Measurements from ENCODE around the gene TADA1.

Gene TADA1

GRCh38 chr1:166875734-166876539, at the start of gene TADA1:
TSS of gene TADA1 (minus strand) at chr1:166876264. CDS start at chr1:166876233, 31 bp downstream.
- DNase-seq: peak; percentile 99

- no peak for DNase-seq
These were observed 48.9 kb upstream of the TADA1 start for GRCh38 chr1:166924823-166925541.

DNA sequence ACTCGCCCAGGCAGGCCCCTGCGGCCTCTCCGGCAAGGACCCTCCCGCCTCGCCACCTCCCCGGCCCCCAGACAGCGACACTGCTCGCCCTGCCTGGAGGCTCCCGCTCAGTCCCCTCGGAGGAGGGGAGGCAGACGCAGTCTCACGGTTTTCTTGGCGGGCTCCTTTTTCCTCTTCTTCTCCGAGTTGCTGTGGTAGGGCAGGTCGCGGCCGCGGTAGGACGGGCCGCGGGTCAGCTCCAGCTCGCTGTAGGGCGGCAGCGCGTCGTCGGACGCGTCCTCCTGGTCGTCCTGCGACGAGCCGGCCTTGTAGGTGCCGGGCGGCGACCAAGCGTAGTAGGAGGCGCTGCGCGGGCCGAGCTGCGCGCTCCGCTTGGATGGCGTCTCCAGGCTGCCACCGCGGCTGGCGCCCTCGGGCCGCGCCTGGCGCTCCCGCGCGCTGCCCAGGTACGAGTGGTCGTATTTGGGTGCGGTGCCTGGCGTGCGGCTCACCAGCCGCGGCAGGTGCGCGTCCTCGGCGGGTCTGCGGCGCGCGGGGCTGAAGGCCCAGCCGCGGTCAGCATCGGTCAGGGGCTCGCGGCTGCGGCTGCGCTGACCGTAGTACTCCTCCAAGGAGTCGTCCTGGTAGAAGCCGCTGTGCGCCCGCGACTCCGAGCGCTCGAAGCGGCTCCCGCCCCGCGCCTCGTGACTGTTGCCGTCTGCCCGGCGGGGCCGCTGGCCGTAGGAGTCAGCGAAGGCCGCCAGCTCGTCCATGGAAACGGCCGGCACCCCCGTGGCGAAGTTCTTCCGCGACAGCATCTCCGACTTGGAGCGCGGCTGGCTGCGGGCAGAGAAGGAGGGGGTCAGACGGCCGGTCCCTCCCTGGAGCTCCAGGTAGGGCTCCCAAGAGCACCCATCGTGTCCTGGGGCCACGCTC, 44.8 kb upstream of the TADA1 start:
- no peak for DNase-seq

DNA sequence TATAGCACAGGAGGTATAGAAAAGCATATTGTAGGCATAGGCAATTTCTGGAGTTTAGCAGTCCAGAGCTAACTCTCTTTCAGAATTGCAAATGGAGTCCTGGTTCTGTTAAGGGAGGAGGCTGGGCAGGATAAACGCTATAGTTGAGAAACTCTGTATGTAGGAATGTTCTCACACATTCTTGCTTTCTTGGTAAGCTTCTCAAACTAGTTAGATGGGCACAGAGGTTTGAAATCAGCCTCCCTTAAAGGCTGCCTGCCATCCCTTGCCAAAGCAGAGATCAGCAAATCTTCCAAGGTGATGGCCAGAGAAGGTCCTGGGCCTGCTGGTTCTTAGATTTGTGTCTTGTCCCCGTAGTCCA, 42.9 kb upstream of the TADA1 start:
- no peak for DNase-seq

DNA sequence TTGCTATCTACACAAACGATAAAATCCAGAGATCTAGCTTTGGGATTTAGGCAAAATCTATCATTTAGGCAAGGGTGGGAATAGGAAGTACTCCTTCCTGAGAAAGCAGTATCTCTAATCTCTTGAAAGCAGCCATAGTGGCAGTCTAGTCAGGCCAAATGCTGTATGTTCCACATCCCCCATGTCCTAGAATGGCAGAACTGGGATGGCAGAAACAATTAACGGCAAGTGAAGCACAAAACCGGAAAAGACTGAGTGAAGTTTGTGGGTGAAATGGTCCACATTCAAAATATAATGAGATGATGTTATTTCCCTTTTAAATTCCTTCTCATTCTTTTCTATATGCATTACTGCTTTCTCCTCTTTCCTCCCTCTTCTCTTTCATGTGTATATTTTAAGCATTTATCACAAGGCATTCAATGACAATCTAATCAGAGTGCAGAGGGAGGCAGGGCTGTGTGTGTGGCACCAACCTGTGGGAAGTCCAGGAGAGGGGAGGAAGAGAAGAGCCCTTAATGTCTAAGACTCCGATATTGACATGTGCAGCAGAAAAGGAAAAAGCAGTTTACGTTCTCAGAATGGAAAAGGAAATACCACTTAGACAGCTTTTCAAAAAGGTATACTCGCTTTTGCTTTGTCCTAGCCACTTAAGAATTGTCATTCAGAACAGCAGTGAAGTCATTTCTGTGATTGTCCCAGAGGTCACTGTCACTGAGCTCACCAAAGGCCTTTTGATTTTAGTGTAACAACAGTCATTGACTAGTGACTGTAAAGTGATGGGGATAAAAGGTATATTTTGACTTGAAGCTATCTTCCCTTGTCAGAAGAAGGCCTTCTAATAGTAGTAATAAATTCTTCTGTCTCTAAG, 42.3 kb upstream of the TADA1 start:
- no peak for DNase-seq

GRCh38 chr1:166915941-166916340, 39.9 kb upstream of the TADA1 start:
- no peak for DNase-seq

DNA sequence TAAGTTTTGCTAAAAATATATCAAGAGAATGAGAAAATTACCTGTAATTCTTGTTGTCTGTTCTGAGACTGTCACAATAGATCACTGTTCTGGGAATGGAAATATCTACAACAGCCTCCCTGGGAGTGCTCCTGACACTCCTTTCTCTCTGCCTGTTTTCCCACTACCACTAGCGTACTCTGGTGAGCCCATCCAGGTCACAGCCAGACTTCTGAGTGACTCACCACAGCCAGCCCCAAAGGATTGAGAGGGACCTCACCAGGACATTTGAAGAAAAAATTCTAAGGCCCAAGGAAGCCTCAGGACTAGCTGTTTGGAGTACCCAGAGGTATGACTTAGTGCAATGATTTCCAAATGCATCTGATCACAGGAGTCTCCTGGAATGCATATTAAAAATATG, 39.0 kb upstream of the TADA1 start:
- no peak for DNase-seq

- DNase-seq: no peak
These were observed 38.0 kb upstream of the TADA1 start for GRCh38 chr1:166914111-166914510.

DNA sequence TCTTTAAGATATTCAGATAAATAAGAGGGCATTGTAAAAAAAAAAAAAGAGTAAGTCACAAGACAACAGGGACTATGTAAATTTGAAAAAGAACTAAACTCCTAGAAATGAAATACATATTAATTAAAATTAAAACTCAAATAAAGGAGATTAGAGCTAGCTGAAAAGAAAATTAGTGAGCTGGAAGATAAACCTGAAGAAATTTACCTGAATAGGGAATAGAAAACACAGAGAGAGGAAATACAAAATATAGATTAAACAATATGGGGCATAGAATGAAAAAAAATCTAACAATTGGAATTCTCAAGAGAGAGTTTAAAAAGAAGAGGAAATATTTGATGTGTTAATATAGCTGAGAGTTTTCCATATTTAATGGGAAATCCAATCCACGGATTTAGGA, 35.6 kb upstream of the TADA1 start:
- no peak for DNase-seq

DNA sequence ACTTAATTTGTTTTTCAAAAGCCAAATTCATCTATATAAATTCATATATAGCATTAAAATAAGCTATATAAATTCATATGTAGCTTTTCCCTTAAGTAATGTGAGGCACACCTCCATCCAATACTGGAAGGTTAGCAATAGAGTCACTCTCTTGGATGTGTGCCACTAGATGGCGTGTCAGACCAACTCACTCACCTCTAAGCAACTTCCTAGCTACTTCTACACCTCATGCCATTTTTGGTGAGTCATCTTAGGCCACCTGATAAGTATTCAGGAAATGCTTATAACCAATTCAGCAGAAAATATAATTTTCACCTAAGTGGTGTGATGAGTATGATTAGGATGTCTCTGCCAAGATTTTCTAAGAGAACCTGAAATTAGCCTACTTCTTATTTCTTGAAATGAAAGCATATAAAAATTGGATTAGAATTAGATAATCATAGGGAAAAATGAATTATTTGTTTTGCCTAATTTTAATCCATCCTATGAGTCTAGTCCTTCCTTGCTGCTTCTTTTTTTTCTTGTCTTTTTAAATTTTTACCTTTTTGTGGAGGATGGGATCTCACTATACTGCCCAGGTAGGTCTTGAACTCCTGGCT, 34.4 kb upstream of the TADA1 start:
- DNase-seq: peak; percentile 71

- DNase-seq: no peak
These were observed 32.9 kb upstream of the TADA1 start for GRCh38 chr1:166908942-166909341.

GRCh38 chr1:166907763-166908162, 31.7 kb upstream of the TADA1 start:
- DNase-seq: no peak

- no peak for DNase-seq
These were observed 31.0 kb upstream of the TADA1 start for GRCh38 chr1:166907051-166907450.

- DNase-seq: no peak
These were observed 30.6 kb upstream of the TADA1 start for GRCh38 chr1:166906647-166907046.

DNA sequence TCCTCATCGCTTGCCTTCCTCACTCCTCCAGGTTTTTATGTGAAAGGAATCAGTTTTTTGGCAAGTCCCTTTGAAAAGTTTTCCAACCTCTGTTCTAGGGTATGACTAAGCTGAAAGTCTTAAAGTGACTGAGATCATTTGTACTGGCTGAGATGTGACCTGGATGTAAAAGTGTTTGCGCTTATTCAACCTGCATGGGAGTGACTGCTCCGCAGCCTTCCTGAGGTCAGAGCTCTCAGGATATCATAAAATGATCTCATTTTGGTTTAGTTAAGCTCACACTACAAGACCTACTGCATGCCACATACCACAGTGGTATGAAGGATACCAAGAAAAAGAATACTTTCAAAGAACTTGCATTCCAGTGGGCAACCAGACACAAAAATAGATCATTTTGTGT, 29.8 kb upstream of the TADA1 start:
- DNase-seq: no peak

DNA sequence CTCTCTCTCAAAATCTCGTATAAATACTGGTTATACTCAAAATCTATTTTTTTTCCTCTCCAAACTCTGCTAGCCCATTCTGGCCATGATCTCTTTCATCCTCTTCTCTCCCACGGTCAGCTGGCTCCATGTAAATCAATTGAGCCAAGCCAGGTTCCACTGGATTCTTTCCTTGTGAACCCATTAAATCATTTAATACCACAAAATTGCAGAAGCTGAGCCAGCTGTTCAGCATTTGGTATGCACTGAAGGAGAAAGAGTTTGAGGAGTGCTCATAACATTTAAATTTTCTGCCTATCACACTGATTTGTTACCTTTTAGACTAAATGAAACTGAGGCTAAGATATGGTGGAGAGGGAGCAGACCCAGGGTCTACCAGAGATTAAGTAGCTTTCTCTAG, 29.1 kb upstream of the TADA1 start:
- DNase-seq: no peak

DNA sequence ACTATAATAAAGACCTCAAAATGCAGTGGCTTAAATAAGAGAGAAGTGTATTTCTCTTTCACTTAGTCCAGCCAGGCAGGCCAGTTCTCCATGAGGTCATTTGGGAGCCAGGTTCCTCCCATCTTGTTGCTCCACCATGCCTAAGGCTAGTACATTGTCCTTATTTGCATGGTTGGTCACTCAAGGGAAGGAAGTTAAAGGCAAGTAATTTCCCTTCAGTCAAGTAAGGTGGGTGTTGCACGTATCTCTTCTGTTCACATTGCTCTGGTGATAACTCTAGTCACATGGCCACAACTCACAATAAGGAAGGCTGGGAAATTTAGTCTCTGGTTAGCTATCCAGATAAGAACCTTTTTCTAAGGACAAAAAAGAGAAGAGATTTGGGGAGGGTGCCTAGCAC, 27.2 kb upstream of the TADA1 start:
- DNase-seq: no peak

- DNase-seq: no peak
These were observed 26.2 kb upstream of the TADA1 start for GRCh38 chr1:166902279-166902678.

GRCh38 chr1:166900987-166901386, 24.9 kb upstream of the TADA1 start:
- no peak for DNase-seq

DNA sequence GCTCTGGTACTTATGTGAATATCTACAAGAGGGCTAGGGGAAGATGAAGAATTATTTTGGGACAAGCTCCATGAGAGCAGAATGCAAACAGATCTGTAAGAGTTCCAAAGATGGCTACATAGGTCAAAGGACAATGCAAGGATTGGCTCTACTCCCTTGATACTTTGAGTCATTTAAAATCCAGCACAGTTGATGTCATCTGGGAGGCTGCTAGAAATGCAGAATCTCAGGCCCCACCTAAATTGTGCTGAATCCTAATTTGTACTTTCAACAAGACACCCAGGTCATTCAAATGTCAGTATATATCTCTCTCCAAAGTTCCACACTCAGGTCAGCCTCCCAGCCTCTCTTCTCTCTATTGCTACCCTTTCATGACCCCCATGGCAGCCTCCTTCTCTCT, 23.7 kb upstream of the TADA1 start:
- DNase-seq: no peak

DNA sequence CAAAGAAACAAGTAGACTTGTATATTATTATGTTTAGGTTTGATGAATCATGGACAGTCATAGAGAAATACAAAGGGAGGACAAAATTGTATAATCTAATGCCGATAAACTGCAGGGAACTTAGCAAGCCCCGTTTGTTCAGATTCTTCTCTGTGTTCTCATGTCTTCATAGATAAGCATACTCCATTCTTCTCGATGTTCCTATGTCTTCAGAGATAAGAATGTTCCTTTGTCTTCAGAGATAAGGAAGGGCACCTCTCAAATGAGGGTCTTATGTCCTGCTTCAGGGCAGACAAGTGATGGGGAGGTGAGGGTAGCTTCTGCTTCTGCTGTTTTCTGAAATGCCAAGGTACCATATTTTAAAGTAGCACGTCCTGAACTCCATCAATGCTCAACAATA, 19.7 kb upstream of the TADA1 start:
- no peak for DNase-seq

DNA sequence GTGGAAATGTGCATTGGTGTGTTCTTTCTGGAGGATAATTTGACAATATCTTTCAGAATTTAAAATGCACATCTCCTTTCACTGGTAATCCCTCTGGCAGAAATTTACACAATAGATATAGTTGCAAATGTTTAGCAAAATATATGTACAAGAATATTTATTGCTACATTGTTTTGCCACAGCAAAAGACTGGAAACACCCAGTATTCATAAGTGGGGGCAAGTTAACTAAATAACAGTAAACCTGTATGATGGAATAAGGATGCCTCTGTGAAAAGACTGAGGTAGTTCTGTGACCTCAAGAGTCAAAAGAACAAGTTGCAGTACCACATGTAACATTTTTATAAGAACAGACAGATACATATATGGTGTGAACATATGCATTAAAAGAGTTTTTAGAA, 13.7 kb upstream of the TADA1 start:
- DNase-seq: no peak

Measured in NCI-H1092 (cell line).